ENCODE results near the gene CLIC5.

DNA sequence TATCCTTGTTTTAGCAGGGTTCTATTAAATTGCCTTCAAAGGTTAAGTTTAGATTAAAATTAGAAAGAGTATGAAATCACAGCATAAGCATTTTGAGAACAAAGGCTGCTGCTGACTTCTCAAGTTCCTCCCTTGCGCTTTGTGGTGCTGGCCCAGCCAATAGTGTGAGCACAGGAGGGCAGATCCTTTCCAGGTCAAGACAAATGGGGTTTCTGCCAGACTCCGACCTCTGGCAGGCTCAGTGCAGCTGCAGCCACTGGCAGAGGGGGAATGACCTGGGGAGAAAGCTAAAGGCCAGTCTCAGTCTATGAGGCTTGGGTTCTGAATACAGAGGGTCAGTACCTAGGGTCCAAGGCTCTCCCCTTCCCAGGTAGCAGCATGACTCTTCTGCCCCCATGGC lies 27.0 kb downstream of the CLIC5 start:
- TF ChIP-seq YY1 (IDR thresholded peaks at IDR 0.05; ENCODE audit: low read depth, low read length) (no peak), EZH2 (IDR thresholded peaks at IDR 0.05; ENCODE audit: low read depth, low read length, severe bottlenecking) (no peak), ZNF274 (IDR thresholded peaks at IDR 0.05; ENCODE audit: borderline replicate concordance, extremely low read depth, low read length) (no peak), SP1 (IDR thresholded peaks at IDR 0.05; ENCODE audit: low read depth, low read length) (no peak), EP300 (IDR thresholded peaks at IDR 0.05; ENCODE audit: borderline replicate concordance in 1 of 2, low read depth in 2 of 2, low read length in 2 of 2) (no peak), POLR2A (IDR thresholded peaks at IDR 0.05; ENCODE audit: control extremely low read depth in 1 of 2, low read depth in 2 of 2, low read length in 2 of 2) (no peak)
- TF ChIP-seq, protein P1, sequence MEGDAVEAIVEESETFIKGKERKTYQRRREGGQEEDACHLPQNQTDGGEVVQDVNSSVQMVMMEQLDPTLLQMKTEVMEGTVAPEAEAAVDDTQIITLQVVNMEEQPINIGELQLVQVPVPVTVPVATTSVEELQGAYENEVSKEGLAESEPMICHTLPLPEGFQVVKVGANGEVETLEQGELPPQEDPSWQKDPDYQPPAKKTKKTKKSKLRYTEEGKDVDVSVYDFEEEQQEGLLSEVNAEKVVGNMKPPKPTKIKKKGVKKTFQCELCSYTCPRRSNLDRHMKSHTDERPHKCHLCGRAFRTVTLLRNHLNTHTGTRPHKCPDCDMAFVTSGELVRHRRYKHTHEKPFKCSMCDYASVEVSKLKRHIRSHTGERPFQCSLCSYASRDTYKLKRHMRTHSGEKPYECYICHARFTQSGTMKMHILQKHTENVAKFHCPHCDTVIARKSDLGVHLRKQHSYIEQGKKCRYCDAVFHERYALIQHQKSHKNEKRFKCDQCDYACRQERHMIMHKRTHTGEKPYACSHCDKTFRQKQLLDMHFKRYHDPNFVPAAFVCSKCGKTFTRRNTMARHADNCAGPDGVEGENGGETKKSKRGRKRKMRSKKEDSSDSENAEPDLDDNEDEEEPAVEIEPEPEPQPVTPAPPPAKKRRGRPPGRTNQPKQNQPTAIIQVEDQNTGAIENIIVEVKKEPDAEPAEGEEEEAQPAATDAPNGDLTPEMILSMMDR (IDR thresholded peaks at IDR 0.05; ENCODE audit: control extremely low read depth in 1 of 3, insufficient read depth in 1 of 3, low read depth in 1 of 3, low read length in 3 of 3) = no peak
- TF ChIP-seq, protein P2, sequence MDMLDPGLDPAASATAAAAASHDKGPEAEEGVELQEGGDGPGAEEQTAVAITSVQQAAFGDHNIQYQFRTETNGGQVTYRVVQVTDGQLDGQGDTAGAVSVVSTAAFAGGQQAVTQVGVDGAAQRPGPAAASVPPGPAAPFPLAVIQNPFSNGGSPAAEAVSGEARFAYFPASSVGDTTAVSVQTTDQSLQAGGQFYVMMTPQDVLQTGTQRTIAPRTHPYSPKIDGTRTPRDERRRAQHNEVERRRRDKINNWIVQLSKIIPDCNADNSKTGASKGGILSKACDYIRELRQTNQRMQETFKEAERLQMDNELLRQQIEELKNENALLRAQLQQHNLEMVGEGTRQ (IDR thresholded peaks at IDR 0.05; ENCODE audit: low read length) = no peak

Data from H1 (cell line).